ENCODE measurements around the gene S100A13.
"Not testable (repeated sequence)": the region's sequence is repeated elsewhere in the genome, so short reads cannot be mapped to it uniquely, and the experiment has no call there.

Gene S100A13

GRCh38 chr1:153592748-153593147, 34.6 kb downstream of the S100A13 start:
- ChIA-PET CTCF (interaction anchor here (0.9 to 2.7 kb wide), 11 partner anchors 11 to 89 kb away, joined by 3 to 9 read pairs (median 4); partner anchors contain the start of genes NPR1 and S100A13), POLR2A (no interaction called here)
- no peak for TF ChIP-seq CTCF (IDR thresholded peaks at IDR 0.05; ENCODE audit: control extremely low read depth, extremely low read depth, low read depth, missing control alignments)
- DNase-seq (ENCODE audit: extremely low spot score), result no peak

- POLR2A ChIA-PET, result no interaction called here
- no peak for DNase-seq (ENCODE audit: extremely low spot score)
- TF ChIP-seq CTCF (IDR thresholded peaks at IDR 0.05; ENCODE audit: control extremely low read depth, extremely low read depth, low read depth, missing control alignments), result no peak
- CTCF ChIA-PET, result no interaction called here
These were observed 38.8 kb downstream of the S100A13 start for GRCh38 chr1:153588482-153588881.

- DNase-seq (ENCODE audit: extremely low spot score); POLR2A ChIA-PET: not testable (repeated sequence)
- CTCF ChIA-PET, result interaction anchor here (1.2 kb wide), 1 partner anchor 30 kb away, joined by 3 read pairs; no protein-coding TSS in a partner anchor
These were observed 39.3 kb downstream of the S100A13 start for GRCh38 chr1:153588033-153588432.

- DNase-seq (ENCODE audit: extremely low spot score), result no peak
- POLR2A ChIA-PET, result no interaction called here
- CTCF ChIA-PET, result interaction anchor here (1.2 kb wide), 2 partner anchors 31 to 76 kb away, joined by 3 to 8 read pairs; no protein-coding TSS in a partner anchor
- no peak for TF ChIP-seq CTCF (IDR thresholded peaks at IDR 0.05; ENCODE audit: control extremely low read depth, extremely low read depth, low read depth, missing control alignments)
These were observed 40.0 kb downstream of the S100A13 start for GRCh38 chr1:153587314-153587713.

- DNase-seq (ENCODE audit: extremely low spot score), result no peak
- POLR2A ChIA-PET, result interaction anchor here (0.7 kb wide), 1 partner anchor 436 kb away, joined by 4 read pairs; no protein-coding TSS in a partner anchor
- TF ChIP-seq CTCF (IDR thresholded peaks at IDR 0.05; ENCODE audit: control extremely low read depth, extremely low read depth, low read depth, missing control alignments), result no peak
- CTCF ChIA-PET, result interaction anchor here (1.2 kb wide), 1 partner anchor 75 kb away, joined by 8 read pairs; no protein-coding TSS in a partner anchor
These were observed 41.0 kb downstream of the S100A13 start for GRCh38 chr1:153586347-153586746.

- POLR2A ChIA-PET, result interaction anchor here (1.2 kb wide), 1 partner anchor 14 kb away, joined by 3 read pairs; no protein-coding TSS in a partner anchor
- TF ChIP-seq CTCF (IDR thresholded peaks at IDR 0.05; ENCODE audit: control extremely low read depth, extremely low read depth, low read depth, missing control alignments), result no peak
- no peak for DNase-seq (ENCODE audit: extremely low spot score)
- CTCF ChIA-PET, result interaction anchor here (1.1 to 1.7 kb wide), 2 partner anchors 13 to 33 kb away, joined by 3 to 10 read pairs; no protein-coding TSS in a partner anchor
These were observed 42.3 kb downstream of the S100A13 start for GRCh38 chr1:153585006-153585405.

- ChIA-PET CTCF (interaction anchor here (1.2 to 1.7 kb wide), 2 partner anchors 12 to 73 kb away, joined by 4 to 10 read pairs; no protein-coding TSS in a partner anchor), POLR2A (interaction anchor here (1.2 kb wide), 1 partner anchor 15 kb away, joined by 3 read pairs; no protein-coding TSS in a partner anchor)
- no peak for DNase-seq (ENCODE audit: extremely low spot score)
- no peak for TF ChIP-seq CTCF (IDR thresholded peaks at IDR 0.05; ENCODE audit: control extremely low read depth, extremely low read depth, low read depth, missing control alignments)
These were observed 43.3 kb downstream of the S100A13 start for GRCh38 chr1:153583976-153584375.

- POLR2A ChIA-PET; DNase-seq (ENCODE audit: extremely low spot score): not testable (repeated sequence)
- CTCF ChIA-PET, result interaction anchor here (1.2 kb wide), 1 partner anchor 73 kb away, joined by 4 read pairs; no protein-coding TSS in a partner anchor
These were observed 43.8 kb downstream of the S100A13 start for GRCh38 chr1:153583514-153583913.

GRCh38 chr1:153582836-153583235, 44.5 kb downstream of the S100A13 start:
- POLR2A ChIA-PET; DNase-seq (ENCODE audit: extremely low spot score): not testable (repeated sequence)
- CTCF ChIA-PET, result interaction anchor here (1.6 kb wide), 1 partner anchor 9 kb away, joined by 4 read pairs; no protein-coding TSS in a partner anchor
